ENCODE measurements around the gene PNLIPRP3.

GRCh38 chr10:116511365-116511764, 83.7 kb downstream of the PNLIPRP3 start:
- TF ChIP-seq BACH1 (IDR thresholded peaks at IDR 0.05; ENCODE audit: low read length) (no peak), POLR2A (IDR thresholded peaks at IDR 0.05; ENCODE audit: control extremely low read depth in 1 of 2, low read depth in 2 of 2, low read length in 2 of 2) (no peak), YY1 (IDR thresholded peaks at IDR 0.05; ENCODE audit: low read depth, low read length) (no peak), BRCA1 (IDR thresholded peaks at IDR 0.05; ENCODE audit: low read depth, low read length) (no peak), MAFK (IDR thresholded peaks at IDR 0.05; ENCODE audit: low read depth, low read length) (no peak), SUZ12 (IDR thresholded peaks at IDR 0.05; ENCODE audit: low read length) (no peak)
- TF ChIP-seq, protein P1, sequence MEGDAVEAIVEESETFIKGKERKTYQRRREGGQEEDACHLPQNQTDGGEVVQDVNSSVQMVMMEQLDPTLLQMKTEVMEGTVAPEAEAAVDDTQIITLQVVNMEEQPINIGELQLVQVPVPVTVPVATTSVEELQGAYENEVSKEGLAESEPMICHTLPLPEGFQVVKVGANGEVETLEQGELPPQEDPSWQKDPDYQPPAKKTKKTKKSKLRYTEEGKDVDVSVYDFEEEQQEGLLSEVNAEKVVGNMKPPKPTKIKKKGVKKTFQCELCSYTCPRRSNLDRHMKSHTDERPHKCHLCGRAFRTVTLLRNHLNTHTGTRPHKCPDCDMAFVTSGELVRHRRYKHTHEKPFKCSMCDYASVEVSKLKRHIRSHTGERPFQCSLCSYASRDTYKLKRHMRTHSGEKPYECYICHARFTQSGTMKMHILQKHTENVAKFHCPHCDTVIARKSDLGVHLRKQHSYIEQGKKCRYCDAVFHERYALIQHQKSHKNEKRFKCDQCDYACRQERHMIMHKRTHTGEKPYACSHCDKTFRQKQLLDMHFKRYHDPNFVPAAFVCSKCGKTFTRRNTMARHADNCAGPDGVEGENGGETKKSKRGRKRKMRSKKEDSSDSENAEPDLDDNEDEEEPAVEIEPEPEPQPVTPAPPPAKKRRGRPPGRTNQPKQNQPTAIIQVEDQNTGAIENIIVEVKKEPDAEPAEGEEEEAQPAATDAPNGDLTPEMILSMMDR (IDR thresholded peaks at IDR 0.05; ENCODE audit: control extremely low read depth in 1 of 3, insufficient read depth in 1 of 3, low read depth in 1 of 3, low read length in 3 of 3), result peak; percentile 24 to 47 (median 36)
